Suppressor macrophage treated with lipopolysaccharide for 1 hour (primary cell): ENCODE results near the gene TPCN2.

ENCODE experiments used
- DNase-seq, 3 donors: peaks; one replicate each; pipeline ENCODE4 v3.0.0-alpha.2; 2020 to 2022

TPCN2 gene

GRCh38 chr11:69114362-69114761 is 65.6 kb downstream of the TPCN2 start:
- no peak for DNase-seq

- no peak for DNase-seq
These were observed 66.2 kb downstream of the TPCN2 start for GRCh38 chr11:69114811-69115523.

- no peak for DNase-seq
These were observed 67.1 kb downstream of the TPCN2 start for GRCh38 chr11:69115586-69116560.

- DNase-seq, result no peak
These were observed 67.9 kb downstream of the TPCN2 start for GRCh38 chr11:69116671-69117070.

GRCh38 chr11:69119190-69119589 is 70.5 kb downstream of the TPCN2 start:
- DNase-seq, result no peak

- DNase-seq, result no peak
These were observed 71.6 kb downstream of the TPCN2 start for GRCh38 chr11:69120096-69120875.

GRCh38 chr11:69121021-69121420 is 72.3 kb downstream of the TPCN2 start:
- no peak for DNase-seq

GRCh38 chr11:69121621-69122325 is 73.0 kb downstream of the TPCN2 start:
- DNase-seq, result no peak

- DNase-seq, result no peak
These were observed 73.5 kb downstream of the TPCN2 start for GRCh38 chr11:69122326-69122629.

- peak; percentile 73 to 89 (median 86) for DNase-seq
These were observed 74.1 kb downstream of the TPCN2 start for GRCh38 chr11:69122630-69123431.

GRCh38 chr11:69123593-69124545 is 75.1 kb downstream of the TPCN2 start:
- no peak for DNase-seq

- no peak for DNase-seq
These were observed 77.1 kb downstream of the TPCN2 start for GRCh38 chr11:69125861-69126260.

GRCh38 chr11:69126286-69126685 is 77.6 kb downstream of the TPCN2 start:
- no peak for DNase-seq

GRCh38 chr11:69127081-69127850 is 78.5 kb downstream of the TPCN2 start:
- no peak for DNase-seq

- no peak for DNase-seq
These were observed 79.2 kb downstream of the TPCN2 start for GRCh38 chr11:69127884-69128283.

- DNase-seq, result peak in 1 of 3 donors; percentile 33
These were observed 80.3 kb downstream of the TPCN2 start for GRCh38 chr11:69129053-69129452.

- DNase-seq, result no peak
These were observed 80.9 kb downstream of the TPCN2 start for GRCh38 chr11:69129647-69130046.

- DNase-seq, result no peak
These were observed 81.9 kb downstream of the TPCN2 start for GRCh38 chr11:69130654-69131053.

GRCh38 chr11:69131121-69131566 is 82.4 kb downstream of the TPCN2 start:
- DNase-seq, result no peak
